Esophagus muscularis mucosa (tissue), 4 donors: ENCODE results near the gene C11orf71. TPM values are rescaled to one million over a fixed set of nuclear protein-coding genes. Genes with fewer than 3 reads are reported as not detected.

ENCODE experiments used
- DNase-seq: peaks from one replicate; pipeline ENCODE4 v3.0.0-alpha.2; 2017; ENCODE audit errors: extremely low spot score
- H3K27ac ChIP-seq, 4 donors: fragments of 200-600 bp; sonication (generic); replicated peaks in 1 of 4; 1 replicate in 3 of 4; 2 replicates in 1 of 4; pipeline ENCODE4 v1.5.1; 2016 to 2019; ENCODE audit warnings: mild to moderate bottlenecking in 1 of 4
- H3K27me3 ChIP-seq, 4 donors: fragments of 200-600 bp; sonication (generic); one replicate each; pipeline versions ENCODE4 v1.5.1 to v1.6.0; 2016 to 2019
- H3K36me3 ChIP-seq, 4 donors: fragments of 200-600 bp; sonication (generic); one replicate each; pipeline ENCODE4 v1.5.1; 2016 to 2019
- H3K4me1 ChIP-seq, 4 donors: fragments of 200-600 bp; sonication (generic); one replicate each; pipeline ENCODE4 v1.5.1; 2016 to 2019
- H3K4me3 ChIP-seq, 4 donors: fragments of 200-600 bp; sonication (generic); 1 replicate in 2 of 4; 2 replicates in 2 of 4; pipeline ENCODE4 v1.5.1; 2016 to 2019; ENCODE audit warnings: mild to moderate bottlenecking in 4 of 4, moderate library complexity in 1 of 4
- H3K9me3 ChIP-seq, 4 donors: fragments of 200-600 bp; sonication (generic); 1 replicate in 3 of 4; 2 replicates in 1 of 4; pipeline ENCODE4 v1.5.1; 2016 to 2019
- CTCF ChIP-seq, 3 experiments: fragments of 200-600 bp in 2 of 3; fragments of 450-650 bp in 1 of 3; sonication (generic) in 2 of 3; IDR thresholded peaks; one replicate each; pipeline ENCODE4 v1.5.1; 2017 to 2019; ENCODE audit warnings: antibody characterized with exemption in 3 of 3, mild to moderate bottlenecking in 2 of 3, moderate library complexity in 1 of 3
- EP300 ChIP-seq: sonication (generic); formaldehyde crosslinking; IDR thresholded peaks from one replicate; pipeline ENCODE4 v1.6.1; 2017; ENCODE audit warnings: antibody characterized with exemption
- POLR2A ChIP-seq: fragments of 450-650 bp; IDR thresholded peaks from one replicate; pipeline ENCODE4 v1.6.1; 2017; ENCODE audit warnings: antibody characterized with exemption, moderate library complexity, mild to moderate bottlenecking, low read depth
- POLR2AphosphoS5 ChIP-seq, 2 donors: sonication (generic); formaldehyde crosslinking; IDR thresholded peaks; one replicate each; pipeline ENCODE4 v1.6.1; 2017; ENCODE audit warnings: antibody characterized with exemption in 2 of 2
- WGBS: methylation state at CpG from one replicate; pipeline ENCODE4 v1.1.5; 2018; 5-methylcytosine and 5-hydroxymethylcytosine counted together
- intact Hi-C: fragments of 100-400 bp; cut with DNase I; formaldehyde crosslinking; loops from one replicate; pipeline ENCODE4 v1.15.1; 2023
- total RNA-seq, 4 donors: library from RNA; depleted of rRNA; stranded (reverse); fragments of >200 nt; gene quantifications; one replicate each; pipeline versions ENCODE4 v1.1.0 to v1.2.1, GENCODE V29; 2016

C11orf71 gene
- total RNA-seq, 4 donors from 2014 or later, result 5.0 to 6.2 (median 5.6) TPM

DNA sequence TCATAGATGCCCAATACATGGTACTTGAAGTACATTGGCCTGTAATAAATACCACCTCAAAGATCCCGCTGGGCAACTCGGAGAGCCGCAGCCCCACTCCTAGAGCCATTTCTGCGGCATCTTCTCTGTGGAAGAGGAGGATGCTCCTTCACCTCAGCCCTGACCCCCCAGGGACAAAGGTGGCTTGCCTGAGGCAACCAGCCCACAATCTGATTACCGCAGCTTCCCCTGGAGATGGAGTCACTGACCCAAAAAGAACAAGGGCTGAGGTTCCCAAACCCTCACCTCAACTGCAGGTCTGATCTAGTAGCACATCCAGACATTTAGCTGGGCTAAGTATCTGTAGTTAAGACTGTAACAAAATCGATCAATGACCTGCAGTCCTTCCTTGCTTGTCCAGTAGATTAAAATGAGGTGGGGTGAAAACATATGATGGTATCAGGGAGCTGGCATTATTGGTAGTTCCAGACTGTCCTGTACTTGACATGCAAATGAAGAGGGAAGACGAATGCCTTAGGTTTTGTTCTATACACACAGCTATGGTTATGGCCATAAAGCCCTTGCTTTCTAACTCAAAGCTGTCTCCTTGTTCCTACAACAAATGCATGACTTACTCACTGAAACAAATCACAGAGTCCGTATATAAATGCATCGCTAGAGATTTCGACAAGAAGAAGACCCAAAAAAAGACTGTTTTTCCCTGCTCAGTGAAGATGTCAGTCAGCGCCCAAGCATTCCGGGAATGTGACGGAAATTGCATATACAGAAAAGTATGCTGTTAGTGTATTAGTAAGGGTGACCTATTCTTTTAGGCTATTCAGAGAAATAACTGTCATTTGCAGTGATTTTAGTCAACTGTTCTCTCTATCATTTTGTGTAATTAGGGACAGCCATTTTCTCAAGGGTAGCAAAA is 33.7 kb downstream of the C11orf71 start:
- intact Hi-C loops, result no loop called here
- DNase-seq, result no peak
- no peak for TF ChIP-seq CTCF (IDR thresholded peaks at IDR 0.05)
- TF ChIP-seq EP300, result no peak
- Histone ChIP-seq H3K9me3 (peaks cover 0 to 2% (median 0%) of the 10 kb centered on the region in 4 donors), H3K36me3 (no peaks in the 10 kb centered on the region), H3K27me3 (peaks cover 0 to 9% (median 0%) of the 10 kb centered on the region in 4 donors), H3K4me1 (peaks cover 0 to 4% (median 0%) of the 10 kb centered on the region in 4 donors), H3K27ac (no peak overlapping the region), H3K4me3 (no peak overlapping the region)
- WGBS, result 82% methylated on average over 12 of the region's 13 CpGs

- peaks cover 0 to 7% (median 0%) of the 10 kb centered on the region in 4 donors for H3K9me3 ChIP-seq
- no peak overlapping the region for H3K4me3 ChIP-seq
- intact Hi-C loops, result no loop called here
- DNase-seq, result no peak
- WGBS, result 68% methylated on average over 3 of the region's 3 CpGs
- H3K36me3 ChIP-seq, result no peaks in the 10 kb centered on the region
- TF ChIP-seq POLR2A (no peak), CTCF (IDR thresholded peaks at IDR 0.05) (no peak), EP300 (no peak), POLR2AphosphoS5 (IDR thresholded peaks at IDR 0.05) (no peak)
- peaks cover 0 to 4% (median 0%) of the 10 kb centered on the region in 4 donors for H3K4me1 ChIP-seq
- no peak overlapping the region for H3K27ac ChIP-seq
- H3K27me3 ChIP-seq, result no peaks in the 10 kb centered on the region
These were observed 37.4 kb downstream of the C11orf71 start for GRCh38 chr11:114362958-114363357.

DNA sequence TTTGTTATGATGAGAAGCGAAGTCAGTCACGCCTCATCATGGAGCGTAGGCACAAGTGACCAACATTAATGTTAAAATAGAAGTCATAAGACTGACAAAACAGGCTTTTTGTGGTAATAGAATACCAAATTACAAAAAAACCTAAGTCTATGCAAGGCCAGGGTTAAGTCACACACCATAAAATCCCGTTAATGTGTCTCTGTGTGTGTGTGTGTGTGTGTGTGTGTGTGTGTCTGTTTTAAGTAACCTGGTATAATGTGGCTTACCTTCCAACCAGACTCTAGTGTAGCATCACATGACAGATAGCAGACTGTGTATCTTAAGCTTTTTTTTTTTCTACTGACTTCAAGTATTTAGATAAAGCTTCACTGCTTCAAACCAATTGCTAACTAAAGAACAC is 38.0 kb downstream of the C11orf71 start:
- DNase-seq, result no peak
- intact Hi-C loops, result no loop called here
- H3K27me3 ChIP-seq, result no peaks in the 10 kb centered on the region
- no peak for TF ChIP-seq POLR2A
- no peak for TF ChIP-seq CTCF (IDR thresholded peaks at IDR 0.05)
- no peak for TF ChIP-seq EP300
- TF ChIP-seq POLR2AphosphoS5 (IDR thresholded peaks at IDR 0.05), result no peak
- WGBS, result 88% methylated on average over 4 of the region's 4 CpGs
- no peak overlapping the region for H3K4me3 ChIP-seq
- H3K36me3 ChIP-seq, result no peaks in the 10 kb centered on the region
- peaks cover 0 to 7% (median 0%) of the 10 kb centered on the region in 4 donors for H3K9me3 ChIP-seq
- no peak overlapping the region for H3K27ac ChIP-seq
- peaks cover 0 to under 1% (median 0%) of the 10 kb centered on the region in 4 donors for H3K4me1 ChIP-seq

DNA sequence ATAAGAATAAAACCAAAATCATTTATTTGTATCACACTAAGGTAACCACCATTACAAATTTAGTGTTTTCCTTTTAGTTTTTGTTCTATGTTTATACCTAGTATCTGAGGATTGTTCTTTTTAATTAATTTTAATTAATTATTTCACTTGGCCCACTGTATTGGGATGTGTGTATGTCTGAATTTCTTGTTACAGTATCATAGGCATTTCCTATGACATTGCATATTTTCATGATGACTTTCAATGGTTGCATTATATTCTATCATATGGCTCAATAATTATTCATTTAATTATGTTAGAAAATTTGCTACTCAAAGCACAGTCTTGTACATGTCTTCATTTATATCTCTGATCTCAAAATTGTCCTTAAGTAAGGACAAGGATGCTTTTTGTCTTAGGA is 41.0 kb downstream of the C11orf71 start:
- Histone ChIP-seq H3K36me3 (no peaks in the 10 kb centered on the region), H3K27me3 (no peaks in the 10 kb centered on the region), H3K27ac (no peak overlapping the region), H3K9me3 (peaks cover 0 to 7% (median 0%) of the 10 kb centered on the region in 4 donors), H3K4me1 (no peaks in the 10 kb centered on the region), H3K4me3 (no peak overlapping the region)
- intact Hi-C loops, result no loop called here
- TF ChIP-seq POLR2AphosphoS5 (IDR thresholded peaks at IDR 0.05) (no peak), CTCF (IDR thresholded peaks at IDR 0.05) (no peak), POLR2A (no peak), EP300 (no peak)
- DNase-seq, result no peak
